GM12875 (cell line): ENCODE results near the gene ZNF804A.

Source experiments
- H3K4me3 ChIP-seq: one replicate; pipeline ENCODE4 v1.5.1; 2011; ENCODE audit warnings: low read depth, low read length, control low read depth
- CTCF ChIP-seq: IDR thresholded peaks from 2 replicates; pipeline ENCODE4 v1.5.1; 2011; ENCODE audit warnings: low read depth, mild to moderate bottlenecking, control low read depth, inconsistent platforms, low read length, moderate library complexity, borderline replicate concordance; ENCODE audit not compliant: insufficient read depth

ZNF804A gene

GRCh38 chr2:184906160-184906559 is 307.8 kb downstream of the ZNF804A start:
- no peak for TF ChIP-seq CTCF
- H3K4me3 ChIP-seq: no peak overlapping the region

GRCh38 chr2:184906709-184907108 is 308.4 kb downstream of the ZNF804A start:
- TF ChIP-seq CTCF: no peak
- no peak overlapping the region for H3K4me3 ChIP-seq

GRCh38 chr2:184908966-184909365 is 310.6 kb downstream of the ZNF804A start:
- H3K4me3 ChIP-seq: no peak overlapping the region
- no peak for TF ChIP-seq CTCF

- TF ChIP-seq CTCF: no peak
- no peak overlapping the region for H3K4me3 ChIP-seq
These were observed 322.2 kb downstream of the ZNF804A start for GRCh38 chr2:184920451-184920965.

GRCh38 chr2:184921676-184922075 is 323.3 kb downstream of the ZNF804A start:
- H3K4me3 ChIP-seq: no peak overlapping the region
- TF ChIP-seq CTCF: no peak

GRCh38 chr2:184923751-184924150 is 325.4 kb downstream of the ZNF804A start:
- TF ChIP-seq CTCF: no peak
- H3K4me3 ChIP-seq: no peak overlapping the region

GRCh38 chr2:184927040-184927439 is 328.7 kb downstream of the ZNF804A start:
- no peak overlapping the region for H3K4me3 ChIP-seq
- TF ChIP-seq CTCF: no peak
